CD4-positive, alpha-beta T cell treated with Interleukin-4 for 1 hour (primary cell): ENCODE data around the gene PSPC1.
"Not testable (repeated sequence)": the region's sequence is repeated elsewhere in the genome, so short reads cannot be mapped to it uniquely, and the experiment has no call there.

Experiments used
- DNase-seq, 2 donors: peaks; one replicate each; pipeline ENCODE4 v3.0.0-alpha.2; 2020 to 2022

PSPC1 gene, protein sequence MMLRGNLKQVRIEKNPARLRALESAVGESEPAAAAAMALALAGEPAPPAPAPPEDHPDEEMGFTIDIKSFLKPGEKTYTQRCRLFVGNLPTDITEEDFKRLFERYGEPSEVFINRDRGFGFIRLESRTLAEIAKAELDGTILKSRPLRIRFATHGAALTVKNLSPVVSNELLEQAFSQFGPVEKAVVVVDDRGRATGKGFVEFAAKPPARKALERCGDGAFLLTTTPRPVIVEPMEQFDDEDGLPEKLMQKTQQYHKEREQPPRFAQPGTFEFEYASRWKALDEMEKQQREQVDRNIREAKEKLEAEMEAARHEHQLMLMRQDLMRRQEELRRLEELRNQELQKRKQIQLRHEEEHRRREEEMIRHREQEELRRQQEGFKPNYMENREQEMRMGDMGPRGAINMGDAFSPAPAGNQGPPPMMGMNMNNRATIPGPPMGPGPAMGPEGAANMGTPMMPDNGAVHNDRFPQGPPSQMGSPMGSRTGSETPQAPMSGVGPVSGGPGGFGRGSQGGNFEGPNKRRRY

GRCh38 chr13:19782727-19783682, at the start of gene PSPC1:
Gene PSPC1 (minus strand): TSS chr13:19782945. CDS start chr13:19782757, 188 bp downstream.
- DNase-seq: peak; percentile 97

GRCh38 chr13:19822673-19823072, 39.9 kb upstream of the PSPC1 start:
- no peak for DNase-seq

- peak; percentile 12 to 21 for DNase-seq
Measured at GRCh38 chr13:19818223-19818842, 35.6 kb upstream of the PSPC1 start.

- no peak for DNase-seq
Measured at GRCh38 chr13:19817510-19818158, 34.9 kb upstream of the PSPC1 start.

- no peak for DNase-seq
Measured at GRCh38 chr13:19817106-19817505, 34.4 kb upstream of the PSPC1 start.

- not testable (repeated sequence) for DNase-seq
Measured at GRCh38 chr13:19815842-19816241, 33.1 kb upstream of the PSPC1 start.

GRCh38 chr13:19810996-19811881, 28.5 kb upstream of the PSPC1 start:
- DNase-seq: no peak

DNA sequence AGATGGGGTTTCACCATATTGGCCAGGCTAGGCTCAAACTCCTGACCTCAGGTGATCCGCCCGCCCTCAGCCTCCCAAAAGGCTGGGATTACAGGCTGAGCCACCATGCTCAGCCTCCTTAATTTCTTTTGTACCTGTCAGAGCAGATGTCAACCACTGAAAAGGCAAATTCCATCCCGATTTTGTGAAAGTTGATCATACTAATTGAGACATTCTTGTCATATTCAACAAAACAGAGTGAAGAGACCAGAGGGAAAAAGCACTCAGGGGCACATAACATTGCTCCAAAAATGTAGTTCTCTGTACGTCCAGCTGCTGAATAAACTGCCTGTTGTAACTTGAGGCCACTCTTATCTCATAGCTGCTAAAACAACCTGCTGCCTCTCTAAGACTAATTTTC, 27.4 kb upstream of the PSPC1 start:
- no peak for DNase-seq

GRCh38 chr13:19805765-19806164, 23.0 kb upstream of the PSPC1 start:
- no peak for DNase-seq

- DNase-seq: no peak
Measured at GRCh38 chr13:19795956-19796355, 13.2 kb upstream of the PSPC1 start.

DNA sequence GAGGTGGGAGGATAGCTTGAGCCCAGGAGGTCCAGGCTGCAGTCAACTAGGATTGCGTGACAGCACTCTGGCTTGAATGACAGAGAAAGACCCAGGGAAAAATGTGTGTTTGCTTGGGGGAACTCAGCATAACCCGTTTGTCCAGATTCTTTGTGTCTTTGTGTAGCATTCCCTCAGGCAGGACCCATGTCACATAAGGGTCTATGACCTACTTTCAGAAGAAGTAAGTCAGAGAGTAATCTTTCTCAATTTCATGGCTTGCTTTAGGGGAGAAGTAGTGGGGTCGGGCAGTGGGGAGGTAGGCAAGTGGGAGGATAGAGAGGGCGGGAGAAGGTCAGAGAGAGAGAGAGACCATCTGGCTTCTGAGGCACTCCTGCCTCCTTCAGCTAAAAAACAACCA, 11.9 kb upstream of the PSPC1 start:
- DNase-seq: no peak

DNA sequence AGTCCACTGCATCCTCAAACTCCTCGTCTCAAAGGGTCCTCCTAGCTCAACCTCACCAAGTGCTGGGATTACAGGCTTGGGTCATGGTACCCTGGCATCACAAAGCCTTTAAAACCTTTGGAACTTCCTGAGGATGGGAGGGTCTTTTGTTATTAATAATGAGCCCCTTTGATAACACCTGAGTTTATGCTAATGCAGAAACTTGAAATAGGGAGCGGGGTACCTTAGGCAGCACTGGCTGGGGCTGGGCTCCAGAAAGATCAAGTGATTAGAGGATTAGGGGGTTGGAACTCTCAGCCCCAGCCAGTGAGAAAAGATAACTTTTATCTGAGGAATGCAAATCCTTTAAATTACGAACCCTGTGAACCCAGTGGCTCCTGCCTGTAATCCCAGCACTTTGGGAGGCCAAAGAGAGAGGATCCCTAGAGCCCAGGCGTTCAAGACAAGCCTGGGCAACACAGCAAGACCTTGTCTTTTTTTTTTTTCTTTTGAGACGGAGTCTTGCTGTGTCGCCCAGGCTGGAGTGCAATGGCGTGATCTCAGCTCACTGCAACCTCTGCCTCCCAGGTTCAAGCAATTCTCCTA, 9.3 kb upstream of the PSPC1 start:
- DNase-seq: no peak

GRCh38 chr13:19782049-19782726, 557 bp downstream of the PSPC1 start:
- DNase-seq: peak; percentile 40 to 56

DNA sequence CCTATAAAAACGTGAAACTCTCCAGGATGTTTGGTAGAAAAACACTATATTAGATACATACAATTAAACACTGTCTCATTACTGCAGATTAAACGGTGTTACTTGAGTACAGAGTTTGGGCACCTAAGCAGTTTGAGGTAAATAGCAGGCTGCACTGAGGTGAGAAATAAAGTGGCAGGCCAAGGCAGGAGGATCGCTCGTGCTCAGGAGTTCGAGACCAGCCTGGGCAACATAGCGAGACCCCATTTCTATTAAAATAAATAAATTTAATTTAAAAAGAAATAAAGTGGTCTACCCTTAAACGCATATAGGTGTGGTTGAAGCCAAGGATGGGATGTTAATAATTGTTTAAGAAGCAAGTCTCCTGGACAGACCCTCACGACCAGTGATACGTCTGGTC, 1.2 kb downstream of the PSPC1 start:
- peak in 1 of 2 donors; percentile 19 for DNase-seq

GRCh38 chr13:19780753-19781418, 1.9 kb downstream of the PSPC1 start:
- DNase-seq: peak; percentile 25 to 34

DNA sequence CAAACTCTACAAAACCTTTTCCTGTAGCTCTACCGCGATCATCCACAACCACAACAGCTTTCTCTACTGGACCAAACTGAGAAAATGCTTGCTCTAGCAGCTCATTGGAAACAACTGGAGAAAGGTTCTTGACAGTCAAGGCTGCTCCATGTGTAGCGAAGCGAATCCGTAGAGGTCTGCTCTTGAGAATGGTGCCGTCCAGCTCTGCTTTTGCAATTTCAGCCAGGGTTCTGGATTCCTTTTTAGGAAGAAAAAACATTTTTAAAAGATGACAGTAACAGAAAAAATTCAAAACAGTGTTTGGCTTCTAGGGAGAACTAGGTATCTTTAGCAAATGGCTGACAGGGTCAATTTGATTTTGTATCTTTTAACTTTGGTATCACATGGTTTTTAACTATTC, 10.4 kb downstream of the PSPC1 start:
- no peak for DNase-seq

DNA sequence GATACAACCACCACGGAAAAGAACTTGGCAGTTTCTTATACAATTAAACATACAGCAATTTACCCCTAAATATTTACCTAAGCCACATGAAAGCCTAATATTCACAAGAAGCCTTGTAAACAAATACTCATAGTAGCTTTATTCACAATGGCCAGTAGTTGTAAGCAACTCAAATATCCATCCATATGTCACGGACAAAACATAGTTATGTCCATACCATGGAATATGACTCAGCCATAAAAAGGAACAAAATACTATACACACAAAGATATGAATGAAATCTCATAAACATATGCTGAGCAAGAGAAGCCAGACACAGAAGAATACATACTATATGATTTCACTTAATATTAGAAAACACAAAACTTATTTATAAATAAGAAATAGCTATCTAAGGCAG, 12.9 kb downstream of the PSPC1 start:
- DNase-seq: no peak

DNA sequence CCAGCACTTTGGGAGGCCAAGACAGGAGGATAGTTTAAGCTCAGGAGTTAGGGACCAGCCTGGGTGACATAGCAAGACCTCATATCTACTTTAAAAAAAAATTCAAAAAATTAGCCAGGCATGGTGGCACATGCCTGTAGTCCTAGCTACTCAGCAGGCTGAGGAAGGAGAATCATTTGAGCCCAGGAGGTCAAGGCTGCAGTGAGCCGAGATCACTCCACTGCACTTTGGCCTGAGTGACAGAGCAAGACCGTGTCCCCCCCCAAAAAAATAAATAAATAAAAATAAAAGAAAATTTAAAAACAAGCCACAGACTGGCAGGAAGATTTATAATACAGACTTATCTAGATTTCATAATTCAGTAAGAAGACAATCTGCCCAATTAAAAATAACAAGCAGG, 14.8 kb downstream of the PSPC1 start:
- no peak for DNase-seq

DNA sequence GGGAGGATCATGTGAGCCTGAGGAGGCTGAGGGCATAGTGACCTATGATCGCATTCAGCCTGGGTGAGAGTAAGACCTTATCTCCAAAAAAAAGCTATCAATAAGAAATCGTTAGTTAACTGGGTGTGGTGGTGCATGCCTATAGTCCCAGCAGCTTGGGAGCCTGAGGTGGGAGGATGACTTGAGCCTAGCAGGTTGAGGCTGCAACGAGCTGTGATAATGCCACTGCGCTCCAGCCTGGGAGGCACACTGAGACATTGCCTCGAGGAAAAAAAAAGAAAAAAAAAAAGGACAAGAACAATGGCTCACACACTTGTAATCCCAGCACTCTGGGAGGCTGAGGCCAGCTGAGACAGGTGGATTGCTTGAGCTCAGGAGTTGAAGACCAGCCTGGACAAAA, 16.2 kb downstream of the PSPC1 start:
- DNase-seq: no peak

- DNase-seq: no peak
Measured at GRCh38 chr13:19764237-19764636, 18.5 kb downstream of the PSPC1 start.
